Activated T-cell treated with anti-CD3 and anti-CD28 coated beads, Interleukin-2, amount 50 U/mL, for 72 hours (primary cell): ENCODE measurements around the gene FOXP1. TPM values are rescaled to one million over a fixed set of nuclear protein-coding genes. Genes with fewer than 3 reads are reported as not detected.
"Not testable (repeated sequence)": the region's sequence is repeated elsewhere in the genome, so short reads cannot be mapped to it uniquely, and the experiment has no call there.

Experiments
- ATAC-seq, 2 donors: fragments of 150-1000 bp; cut with Tn5 transposase; replicated peaks in 1 of 2; 2 replicates each; pipeline ENCODE4 v1.10.0; 2021; ENCODE audit warnings: moderate library complexity in 2 of 2, mild to moderate bottlenecking in 1 of 2
- DNase-seq, 2 donors: peaks; one replicate each; pipeline ENCODE4 v3.0.0; 2021 to 2022; ENCODE audit warnings: mixed read lengths in 1 of 2
- H3K27ac Mint-ChIP-seq: one replicate; pipeline ENCODE4 v1.8.0; 2022; ENCODE audit warnings: mild to moderate bottlenecking, moderate library complexity, mixed read lengths
- H3K27me3 Mint-ChIP-seq: one replicate; pipeline ENCODE4 v1.8.0; 2022; ENCODE audit warnings: low read depth, mixed read lengths
- H3K36me3 Mint-ChIP-seq, 2 donors: one replicate each; pipeline ENCODE4 v1.8.0; 2022; ENCODE audit warnings: mixed read lengths in 2 of 2, mild to moderate bottlenecking in 1 of 2; ENCODE audit not compliant: insufficient read depth in 2 of 2
- H3K4me1 Mint-ChIP-seq: one replicate; pipeline ENCODE4 v1.8.0; 2022; ENCODE audit warnings: low read depth, mixed read lengths
- H3K4me3 Mint-ChIP-seq, 2 donors: one replicate each; pipeline ENCODE4 v1.8.0; 2022; ENCODE audit warnings: mild to moderate bottlenecking in 2 of 2, mixed read lengths in 2 of 2, moderate library complexity in 2 of 2
- H3K9me3 Mint-ChIP-seq, 2 donors: one replicate each; pipeline ENCODE4 v1.8.0; 2022; ENCODE audit warnings: mixed read lengths in 2 of 2
- total RNA-seq, 2 donors: library from RNA; stranded (reverse); gene quantifications; one replicate each; pipeline ENCODE4 v1.2.3, GENCODE V29; 2022

The FOXP1 gene
- total RNA-seq, 2 donors from 2014 or later, result 124 to 156 TPM

DNA sequence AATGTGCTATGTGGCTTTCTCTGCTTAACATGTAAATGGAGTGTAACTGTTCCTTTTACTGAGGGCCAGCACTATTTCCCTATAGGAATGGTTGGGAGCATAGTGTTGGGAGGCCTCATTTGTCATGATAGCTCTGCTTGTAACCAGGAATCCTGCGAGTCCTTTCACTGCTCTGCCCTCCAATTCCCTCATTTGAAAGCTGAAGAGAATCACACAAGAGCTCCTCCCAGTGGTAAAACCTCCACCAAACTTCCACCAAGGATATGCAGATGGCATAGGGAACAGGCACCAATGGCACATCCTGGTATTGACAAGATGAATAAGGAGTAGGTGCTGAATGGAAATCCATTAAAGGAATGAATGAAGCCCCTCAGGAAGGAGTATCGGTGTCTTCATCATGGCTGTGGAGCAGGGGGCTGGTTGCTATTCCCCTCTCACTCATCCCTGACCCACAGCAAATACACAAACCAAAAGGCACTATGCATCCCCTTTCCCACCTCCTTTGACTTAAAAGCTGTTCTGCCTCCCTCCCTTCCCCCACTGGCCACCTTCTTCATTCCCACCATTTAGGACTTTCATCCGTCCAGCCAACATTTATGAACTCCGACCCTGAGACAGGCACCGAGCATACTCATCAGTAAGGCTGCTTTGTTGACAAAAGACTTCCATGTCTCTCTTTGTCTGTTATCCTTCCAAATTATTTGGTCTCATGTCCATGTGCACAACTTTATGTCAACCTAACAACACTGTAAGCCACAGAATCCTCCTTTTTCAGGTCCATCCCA lies 560.8 kb downstream of the FOXP1 start:
- DNase-seq (no peak), ATAC-seq (no peak)
- Mint-ChIP-seq H3K9me3 (no peaks in the 10 kb centered on the region), H3K4me1 (peaks cover 59% of the 10 kb centered on the region), H3K36me3 (peaks cover 10 to 34% of the 10 kb centered on the region in 2 donors), H3K27me3 (no peaks in the 10 kb centered on the region), H3K4me3 (no peak overlapping the region), H3K27ac (peak overlapping the region; percentile 33)

DNA sequence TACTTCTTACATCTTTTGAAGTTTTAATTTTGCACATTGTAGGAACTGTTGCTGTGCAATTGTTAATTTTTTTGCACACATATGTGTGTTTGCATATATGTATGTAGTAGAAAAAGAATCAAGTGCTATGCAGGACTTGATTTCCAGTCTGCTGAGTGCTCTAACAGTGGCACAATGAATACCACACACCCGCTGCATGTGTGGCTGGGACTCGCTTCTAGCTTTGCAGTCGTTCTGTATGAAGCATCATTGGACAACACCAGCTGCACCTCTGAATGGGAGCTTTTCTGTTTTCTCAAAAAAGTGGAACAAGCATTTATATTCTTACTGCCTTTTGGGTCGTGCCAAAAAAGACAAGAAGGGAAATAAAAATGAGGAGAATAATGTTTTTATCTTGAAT lies 564.7 kb downstream of the FOXP1 start:
- Mint-ChIP-seq H3K9me3 (peaks cover 3 to 4% of the 10 kb centered on the region in 2 donors), H3K27me3 (no peaks in the 10 kb centered on the region), H3K27ac (peak overlapping the region; percentile 75), H3K36me3 (peaks cover 15 to 50% of the 10 kb centered on the region in 2 donors), H3K4me1 (peaks cover 42% of the 10 kb centered on the region), H3K4me3 (peak overlapping the region in 1 of 2 donors; percentile 16)
- DNase-seq, result no peak
- ATAC-seq, result no peak

- Mint-ChIP-seq H3K27ac (peak overlapping the region; percentile 86), H3K36me3 (peaks cover 17 to 51% of the 10 kb centered on the region in 2 donors), H3K4me3 (no peak overlapping the region), H3K4me1 (peaks cover 47% of the 10 kb centered on the region), H3K9me3 (peaks cover 3 to 4% of the 10 kb centered on the region in 2 donors), H3K27me3 (no peaks in the 10 kb centered on the region)
- ATAC-seq (no peak), DNase-seq (no peak)
Observed at GRCh38 chr3:71016178-71016845, 567.2 kb downstream of the FOXP1 start.

GRCh38 chr3:71014616-71015015 lies 568.9 kb downstream of the FOXP1 start:
- not testable (repeated sequence) for H3K9me3 Mint-ChIP-seq, DNase-seq, H3K27me3 Mint-ChIP-seq, H3K27ac Mint-ChIP-seq, ATAC-seq, H3K4me3 Mint-ChIP-seq
- H3K36me3 Mint-ChIP-seq, result peaks cover 16 to 49% of the 10 kb centered on the region in 2 donors
- H3K4me1 Mint-ChIP-seq, result peaks cover 62% of the 10 kb centered on the region

- Mint-ChIP-seq H3K4me3 (no peak overlapping the region), H3K9me3 (peaks cover 3 to 4% of the 10 kb centered on the region in 2 donors), H3K36me3 (peaks cover 16 to 48% of the 10 kb centered on the region in 2 donors), H3K27ac (peak overlapping the region; percentile 82), H3K27me3 (no peaks in the 10 kb centered on the region), H3K4me1 (peaks cover 76% of the 10 kb centered on the region)
- DNase-seq (no peak), ATAC-seq (no peak)
Observed at GRCh38 chr3:71012971-71013370, 570.6 kb downstream of the FOXP1 start.

DNA sequence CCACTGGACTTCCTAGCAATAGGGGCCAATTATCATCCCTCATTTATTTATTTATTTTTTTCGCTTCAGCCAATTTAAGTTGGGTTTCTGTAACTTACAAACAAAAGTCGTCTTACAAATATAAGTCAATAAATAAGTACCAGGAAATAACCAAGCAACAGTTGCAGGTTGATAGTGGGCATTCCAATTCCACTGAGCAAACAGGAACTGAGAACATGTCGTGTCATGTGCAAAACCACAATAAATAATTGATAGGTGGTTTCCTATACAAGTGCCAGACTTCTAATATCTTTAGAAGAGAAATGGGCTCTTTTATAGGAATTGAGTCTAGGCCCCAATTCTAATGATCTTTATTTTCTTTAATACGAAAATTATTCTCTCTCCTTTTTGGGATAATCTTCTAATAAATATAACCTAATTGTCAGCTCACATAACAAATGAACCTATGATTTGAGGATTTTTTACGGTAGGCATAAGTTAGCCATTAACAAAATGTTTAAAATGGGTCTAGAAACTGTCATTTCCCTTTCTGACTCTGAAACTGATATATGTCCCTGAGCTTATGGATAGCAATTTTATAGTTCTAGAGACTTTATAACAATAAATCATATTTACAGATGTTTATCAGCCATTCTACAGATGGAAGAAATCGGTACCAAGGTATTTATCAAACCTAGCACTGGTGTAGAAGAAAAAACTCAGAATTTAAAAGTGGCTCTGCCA lies 571.8 kb downstream of the FOXP1 start:
- peaks cover 86% of the 10 kb centered on the region for H3K4me1 Mint-ChIP-seq
- H3K9me3 Mint-ChIP-seq, result peaks cover 3 to 4% of the 10 kb centered on the region in 2 donors
- peaks cover 16 to 47% of the 10 kb centered on the region in 2 donors for H3K36me3 Mint-ChIP-seq
- DNase-seq, result no peak
- no peaks in the 10 kb centered on the region for H3K27me3 Mint-ChIP-seq
- no peak for ATAC-seq
- H3K27ac Mint-ChIP-seq, result peak overlapping the region; percentile 98
- peak overlapping the region; percentile 69 to 70 for H3K4me3 Mint-ChIP-seq

GRCh38 chr3:71010726-71011455 lies 572.6 kb downstream of the FOXP1 start:
- Mint-ChIP-seq H3K27me3 (no peaks in the 10 kb centered on the region), H3K4me1 (peaks cover 78% of the 10 kb centered on the region), H3K36me3 (peaks cover 14 to 38% of the 10 kb centered on the region in 2 donors), H3K27ac (peak overlapping the region; percentile 98), H3K4me3 (peak overlapping the region; percentile 69 to 70), H3K9me3 (peaks cover 3 to 4% of the 10 kb centered on the region in 2 donors)
- ATAC-seq (peak; percentile 90 to 92), DNase-seq (peak; percentile 80)

DNA sequence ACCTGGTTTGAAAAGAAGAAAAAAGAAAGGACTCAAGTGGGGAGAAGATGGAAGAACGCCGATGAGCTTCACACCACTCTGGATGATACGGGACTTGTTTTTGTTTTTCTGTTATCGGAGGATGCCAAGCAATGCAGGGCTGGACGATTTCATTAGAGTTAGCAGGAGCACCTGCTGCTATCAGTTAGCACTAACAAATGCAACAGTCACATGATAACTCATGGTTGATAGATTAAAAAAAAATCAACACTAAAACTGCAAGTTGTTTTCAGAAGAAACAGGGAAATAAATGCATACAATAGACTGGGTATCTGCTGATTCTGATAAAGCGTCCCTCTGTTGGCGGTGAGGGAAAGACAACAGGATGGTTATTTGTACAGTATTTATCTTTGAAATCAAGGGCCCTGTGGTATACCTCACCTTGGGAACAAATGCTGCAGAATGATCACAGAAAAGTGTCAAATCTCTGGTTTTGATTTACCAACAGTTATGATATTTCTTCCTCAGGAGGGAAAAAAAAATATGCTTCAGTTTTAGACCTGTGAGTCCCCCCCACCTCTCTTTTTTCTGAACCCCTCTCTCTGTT lies 575.1 kb downstream of the FOXP1 start:
- DNase-seq (no peak), ATAC-seq (no peak)
- Mint-ChIP-seq H3K9me3 (no peaks in the 10 kb centered on the region), H3K4me3 (peak overlapping the region; percentile 39 to 53), H3K4me1 (peaks cover 71% of the 10 kb centered on the region), H3K27ac (peak overlapping the region; percentile 84), H3K36me3 (peaks cover 5 to 17% of the 10 kb centered on the region in 2 donors), H3K27me3 (no peaks in the 10 kb centered on the region)

- Mint-ChIP-seq H3K4me1 (peaks cover 73% of the 10 kb centered on the region), H3K4me3 (peak overlapping the region in 1 of 2 donors; percentile 53), H3K27me3 (no peaks in the 10 kb centered on the region), H3K27ac (peak overlapping the region; percentile 84), H3K36me3 (peaks cover 2 to 9% of the 10 kb centered on the region in 2 donors), H3K9me3 (no peaks in the 10 kb centered on the region)
- ATAC-seq, result no peak
- DNase-seq, result no peak
Observed at GRCh38 chr3:71006810-71007785, 576.4 kb downstream of the FOXP1 start.

- Mint-ChIP-seq H3K4me3 (no peak overlapping the region), H3K27me3 (no peaks in the 10 kb centered on the region), H3K4me1 (peaks cover 72% of the 10 kb centered on the region), H3K27ac (peak overlapping the region; percentile 82), H3K9me3 (no peaks in the 10 kb centered on the region), H3K36me3 (peaks cover 0 to 9% of the 10 kb centered on the region in 2 donors)
- no peak for ATAC-seq
- no peak for DNase-seq
Observed at GRCh38 chr3:71005702-71006321, 577.7 kb downstream of the FOXP1 start.

DNA sequence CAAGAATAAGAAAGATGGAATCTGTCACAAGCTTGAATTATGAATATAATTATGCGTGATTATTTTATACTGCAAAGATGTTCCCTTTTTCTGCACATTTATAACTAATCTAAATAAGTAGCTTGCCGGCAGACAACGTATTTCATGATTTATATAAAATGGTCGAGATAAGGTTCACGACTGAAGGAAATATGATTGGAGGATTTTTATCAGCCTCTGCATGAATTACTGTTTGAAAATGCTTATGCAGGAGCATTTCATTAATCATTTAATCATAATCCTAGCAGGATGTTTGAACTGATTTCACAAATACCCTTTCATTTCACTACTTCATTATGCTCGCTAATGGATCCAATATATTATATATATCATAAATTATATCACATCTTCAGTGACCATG lies 580.0 kb downstream of the FOXP1 start:
- H3K27ac Mint-ChIP-seq, result peak overlapping the region; percentile 46

More for the DNA sequence above, 580.0 kb downstream of the FOXP1 start:
- DNase-seq, result no peak
- H3K36me3 Mint-ChIP-seq, result peaks cover 6 to 15% of the 10 kb centered on the region in 2 donors
- no peak for ATAC-seq
- H3K27me3 Mint-ChIP-seq, result no peaks in the 10 kb centered on the region
- H3K4me1 Mint-ChIP-seq, result peaks cover 63% of the 10 kb centered on the region
- no peak overlapping the region for H3K4me3 Mint-ChIP-seq
- no peaks in the 10 kb centered on the region for H3K9me3 Mint-ChIP-seq
